LNCaP clone FGC (cell line): ENCODE measurements around the gene VCAN.

ENCODE experiments used
- DNase-seq: peaks from one replicate; pipeline ENCODE4 v3.0.0-alpha.2; 2011; ENCODE audit warnings: low read depth
- H3K4me3 ChIP-seq: 2 replicates; pipeline ENCODE4 v1.5.1; 2011; ENCODE audit warnings: mild to moderate bottlenecking, low read depth, low read length, control low read depth
- TF ChIP-seq, protein P1 (sequence below): IDR thresholded peaks from 2 replicates; pipeline ENCODE4 v1.5.1; 2012; ENCODE audit warnings: mild to moderate bottlenecking; ENCODE audit not compliant: control insufficient read depth, insufficient read depth; ENCODE audit errors: extremely low read depth

Gene VCAN

DNA sequence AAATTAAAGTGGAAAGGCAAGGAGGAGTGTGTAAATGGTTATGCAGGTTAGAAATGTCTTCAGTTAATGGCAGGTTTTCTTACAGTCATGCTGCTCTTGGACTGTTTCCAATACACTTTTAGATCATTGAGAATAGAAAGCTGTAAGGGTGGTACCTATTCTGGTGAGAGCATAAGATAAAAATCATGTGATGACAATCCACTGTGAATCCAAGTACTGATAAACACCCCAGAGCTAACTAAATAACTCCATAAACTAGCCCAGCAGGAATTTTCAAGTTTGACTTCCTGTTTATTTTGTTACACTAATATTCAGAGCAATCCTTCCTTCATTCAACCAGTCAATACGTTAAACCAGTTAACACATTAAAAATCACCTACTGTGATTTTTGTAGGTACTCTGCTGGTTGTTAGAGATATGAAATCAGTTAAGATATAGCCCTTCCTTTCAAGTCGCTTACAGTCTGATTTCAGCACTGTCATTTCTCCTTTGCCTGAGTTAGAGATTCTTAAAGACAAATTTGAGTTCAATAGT lies 22.6 kb downstream of the VCAN start:
- TF ChIP-seq, protein P1, sequence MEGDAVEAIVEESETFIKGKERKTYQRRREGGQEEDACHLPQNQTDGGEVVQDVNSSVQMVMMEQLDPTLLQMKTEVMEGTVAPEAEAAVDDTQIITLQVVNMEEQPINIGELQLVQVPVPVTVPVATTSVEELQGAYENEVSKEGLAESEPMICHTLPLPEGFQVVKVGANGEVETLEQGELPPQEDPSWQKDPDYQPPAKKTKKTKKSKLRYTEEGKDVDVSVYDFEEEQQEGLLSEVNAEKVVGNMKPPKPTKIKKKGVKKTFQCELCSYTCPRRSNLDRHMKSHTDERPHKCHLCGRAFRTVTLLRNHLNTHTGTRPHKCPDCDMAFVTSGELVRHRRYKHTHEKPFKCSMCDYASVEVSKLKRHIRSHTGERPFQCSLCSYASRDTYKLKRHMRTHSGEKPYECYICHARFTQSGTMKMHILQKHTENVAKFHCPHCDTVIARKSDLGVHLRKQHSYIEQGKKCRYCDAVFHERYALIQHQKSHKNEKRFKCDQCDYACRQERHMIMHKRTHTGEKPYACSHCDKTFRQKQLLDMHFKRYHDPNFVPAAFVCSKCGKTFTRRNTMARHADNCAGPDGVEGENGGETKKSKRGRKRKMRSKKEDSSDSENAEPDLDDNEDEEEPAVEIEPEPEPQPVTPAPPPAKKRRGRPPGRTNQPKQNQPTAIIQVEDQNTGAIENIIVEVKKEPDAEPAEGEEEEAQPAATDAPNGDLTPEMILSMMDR, result no peak
- no peak overlapping the region for H3K4me3 ChIP-seq

DNA sequence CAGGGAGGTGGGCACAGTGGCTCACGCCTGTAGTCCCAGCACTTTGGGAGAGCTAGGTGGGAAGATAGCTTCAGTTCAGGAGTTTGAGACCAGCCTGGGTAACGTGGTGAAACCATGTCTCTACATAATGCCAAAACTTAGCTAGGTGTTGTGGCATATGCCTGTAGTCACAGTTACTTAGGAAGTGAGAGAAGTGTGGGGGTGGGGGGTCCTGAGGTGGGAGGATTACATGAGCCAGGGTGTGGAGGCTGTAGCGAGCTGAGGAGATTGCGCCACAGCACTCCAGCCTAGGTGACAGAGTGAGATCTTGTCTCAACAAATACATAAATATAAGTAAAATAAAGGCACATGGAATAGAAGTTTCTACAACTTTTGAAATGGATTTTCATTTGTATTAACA lies 23.1 kb downstream of the VCAN start:
- TF ChIP-seq, protein P1, result no peak
- H3K4me3 ChIP-seq, result no peak overlapping the region
- no peak for DNase-seq

More for the DNA sequence above, 22.6 kb downstream of the VCAN start:
- DNase-seq, result no peak

DNA sequence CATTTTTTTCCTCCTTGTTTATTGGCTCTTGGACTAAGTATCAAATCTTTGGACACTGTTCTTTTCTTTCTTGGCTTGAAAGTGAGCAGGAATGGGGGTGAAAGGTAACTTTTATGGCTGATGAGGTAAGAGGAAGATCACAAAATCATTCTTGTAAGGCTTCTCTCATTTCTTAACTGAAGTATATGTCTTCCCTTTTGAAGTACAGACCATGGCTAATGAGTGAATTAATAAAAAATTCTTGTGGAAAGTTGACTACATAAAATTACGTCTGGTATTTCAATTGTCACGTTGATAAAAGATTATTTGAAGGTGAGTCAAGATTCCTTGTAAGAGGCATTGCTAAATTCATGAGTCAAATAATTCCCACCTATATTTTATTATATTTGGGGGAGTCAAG lies 25.1 kb downstream of the VCAN start:
- DNase-seq, result no peak
- TF ChIP-seq, protein P1, result no peak
- no peak overlapping the region for H3K4me3 ChIP-seq

DNA sequence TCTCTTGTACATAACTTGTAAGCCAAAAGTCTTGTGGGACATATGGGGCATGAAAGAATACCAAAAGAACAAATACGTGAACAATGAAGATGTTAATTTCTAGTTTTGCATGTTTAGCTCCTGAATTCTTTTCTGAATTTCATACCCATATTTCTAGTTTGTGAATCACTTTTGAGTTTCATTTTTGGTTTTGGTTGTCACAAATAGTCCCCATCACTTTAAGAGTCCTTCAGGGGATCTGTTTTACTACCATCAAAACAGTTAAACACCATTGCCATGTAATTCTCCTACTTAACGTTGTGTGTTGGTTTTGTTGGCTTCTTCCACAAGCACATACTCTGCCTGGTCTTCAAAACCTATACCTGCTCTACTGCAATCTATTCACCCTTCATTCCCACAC lies 27.0 kb downstream of the VCAN start:
- H3K4me3 ChIP-seq, result no peak overlapping the region
- TF ChIP-seq, protein P1, result no peak
- DNase-seq, result no peak

DNA sequence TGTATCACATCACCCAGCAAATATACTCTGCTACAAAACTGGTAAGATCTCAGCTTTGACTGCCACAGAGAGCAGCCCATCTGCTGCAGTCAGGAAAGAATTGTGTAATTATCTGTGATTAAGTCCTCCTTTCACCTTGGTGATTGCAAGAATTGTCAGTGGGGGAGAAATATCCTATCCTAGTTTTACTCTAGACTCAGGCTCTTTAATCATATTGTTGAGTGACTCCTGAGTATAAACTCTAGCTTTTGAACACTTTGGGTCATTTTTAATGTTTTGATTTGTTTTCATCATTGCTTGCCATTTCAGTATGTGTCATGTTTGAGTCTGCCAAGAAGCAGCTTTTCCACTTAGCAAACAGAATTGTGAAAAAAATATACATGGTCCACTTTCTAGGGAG lies 32.1 kb downstream of the VCAN start:
- no peak for DNase-seq
- TF ChIP-seq, protein P1, result no peak
- no peak overlapping the region for H3K4me3 ChIP-seq

DNA sequence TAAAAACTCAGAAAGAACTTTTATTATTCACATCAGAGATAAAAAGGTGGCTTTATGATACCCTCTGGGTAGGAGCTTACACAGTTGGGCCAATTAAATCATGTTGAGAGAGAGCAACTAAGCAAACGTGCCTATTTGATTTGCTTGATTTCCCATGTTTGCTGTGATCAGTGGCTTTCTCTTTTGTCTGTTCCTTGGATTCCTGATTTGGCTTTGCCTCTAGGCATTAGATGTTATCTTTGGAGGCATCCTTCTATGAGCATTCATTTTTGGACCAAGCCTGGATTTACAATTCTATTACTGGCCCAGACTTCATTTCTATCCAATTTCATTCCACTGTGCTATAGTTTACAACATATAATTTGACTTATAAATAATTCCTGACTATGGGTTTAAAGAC lies 35.9 kb downstream of the VCAN start:
- TF ChIP-seq, protein P1, result no peak
- DNase-seq, result no peak
- no peak overlapping the region for H3K4me3 ChIP-seq

DNA sequence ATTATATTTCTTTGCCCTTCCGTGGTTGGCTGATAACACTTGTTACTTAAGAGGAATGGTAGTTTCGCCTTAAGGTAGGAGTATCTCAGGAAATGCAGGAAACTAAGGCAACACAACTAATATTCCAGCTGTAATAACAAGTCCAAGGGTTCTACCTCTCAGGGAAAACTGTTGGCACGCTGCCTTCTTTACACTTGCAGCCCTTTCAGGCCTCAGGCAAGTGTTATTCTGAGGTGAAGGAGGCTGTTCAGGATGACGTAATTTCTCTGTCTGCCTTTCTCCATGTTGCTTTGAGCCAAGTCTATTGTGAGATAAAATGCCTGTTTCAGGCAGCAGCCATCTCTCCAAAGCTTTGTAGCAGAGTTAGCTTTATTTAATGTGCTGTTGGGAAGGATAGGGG lies 38.0 kb downstream of the VCAN start:
- H3K4me3 ChIP-seq, result no peak overlapping the region
- DNase-seq, result no peak

More for the DNA sequence above, 38.0 kb downstream of the VCAN start:
- TF ChIP-seq, protein P1, result no peak
